GM18526 (cell line): ENCODE measurements around the gene GGA1.

Experiments
- POLR2A ChIP-seq: IDR thresholded peaks from 3 replicates; pipeline ENCODE4 v1.6.1; 2011; ENCODE audit not compliant: insufficient read length; ENCODE audit errors: extremely low read depth

Gene GGA1

DNA sequence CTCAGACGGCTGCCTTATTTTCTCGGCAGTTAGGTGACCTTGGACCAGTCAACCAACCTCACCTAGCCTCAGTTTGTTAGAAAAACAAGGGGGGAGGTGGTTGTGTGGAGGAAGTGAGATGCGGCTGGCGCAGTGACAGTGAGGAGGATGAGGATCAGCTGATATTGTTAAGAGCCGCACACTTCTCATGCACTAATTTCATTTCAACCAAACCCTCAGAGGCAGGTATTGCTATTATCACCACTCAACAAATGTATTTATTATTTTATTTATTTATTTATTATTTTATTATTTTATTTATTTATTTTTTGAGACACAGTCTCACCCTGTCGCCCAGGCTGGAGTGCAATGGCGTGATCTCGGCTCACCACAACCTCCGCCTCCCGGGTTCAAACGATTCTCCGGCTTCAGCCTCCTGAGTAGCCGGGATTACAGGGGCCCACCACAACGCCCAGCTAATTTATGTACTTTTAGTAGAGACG, 68.9 kb downstream of the GGA1 start:
- no peak for TF ChIP-seq POLR2A

DNA sequence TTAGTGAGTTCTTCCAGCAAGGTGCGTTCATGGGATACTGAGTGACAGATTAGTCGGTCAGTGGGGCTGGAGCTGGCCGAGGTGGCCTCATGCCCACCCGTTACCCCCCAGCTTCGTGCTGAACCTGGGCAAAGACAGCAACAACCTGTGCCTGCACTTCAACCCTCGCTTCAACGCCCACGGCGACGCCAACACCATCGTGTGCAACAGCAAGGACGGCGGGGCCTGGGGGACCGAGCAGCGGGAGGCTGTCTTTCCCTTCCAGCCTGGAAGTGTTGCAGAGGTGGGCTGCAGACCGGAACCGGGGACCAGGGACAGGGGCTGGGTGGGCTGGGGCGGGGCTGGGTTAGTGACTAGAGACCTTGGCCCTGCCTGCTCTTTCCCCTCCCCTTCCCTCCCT, 69.7 kb downstream of the GGA1 start:
- no peak for TF ChIP-seq POLR2A

DNA sequence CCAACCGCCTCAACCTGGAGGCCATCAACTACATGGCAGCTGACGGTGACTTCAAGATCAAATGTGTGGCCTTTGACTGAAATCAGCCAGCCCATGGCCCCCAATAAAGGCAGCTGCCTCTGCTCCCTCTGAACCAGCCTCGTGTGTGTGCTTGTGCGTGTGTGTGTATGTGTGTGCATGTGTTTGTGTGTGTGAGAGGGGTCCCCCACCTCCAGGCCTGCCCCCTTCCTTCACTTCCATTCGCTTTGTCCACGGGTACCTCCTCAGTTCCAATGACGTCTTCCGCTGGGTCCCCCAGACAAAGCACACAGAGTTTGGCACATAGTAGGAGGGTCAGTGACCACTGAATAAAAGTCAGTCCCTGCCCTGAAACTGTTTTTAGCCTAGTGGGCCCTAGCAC, 71.0 kb downstream of the GGA1 start:
- no peak for TF ChIP-seq POLR2A

DNA sequence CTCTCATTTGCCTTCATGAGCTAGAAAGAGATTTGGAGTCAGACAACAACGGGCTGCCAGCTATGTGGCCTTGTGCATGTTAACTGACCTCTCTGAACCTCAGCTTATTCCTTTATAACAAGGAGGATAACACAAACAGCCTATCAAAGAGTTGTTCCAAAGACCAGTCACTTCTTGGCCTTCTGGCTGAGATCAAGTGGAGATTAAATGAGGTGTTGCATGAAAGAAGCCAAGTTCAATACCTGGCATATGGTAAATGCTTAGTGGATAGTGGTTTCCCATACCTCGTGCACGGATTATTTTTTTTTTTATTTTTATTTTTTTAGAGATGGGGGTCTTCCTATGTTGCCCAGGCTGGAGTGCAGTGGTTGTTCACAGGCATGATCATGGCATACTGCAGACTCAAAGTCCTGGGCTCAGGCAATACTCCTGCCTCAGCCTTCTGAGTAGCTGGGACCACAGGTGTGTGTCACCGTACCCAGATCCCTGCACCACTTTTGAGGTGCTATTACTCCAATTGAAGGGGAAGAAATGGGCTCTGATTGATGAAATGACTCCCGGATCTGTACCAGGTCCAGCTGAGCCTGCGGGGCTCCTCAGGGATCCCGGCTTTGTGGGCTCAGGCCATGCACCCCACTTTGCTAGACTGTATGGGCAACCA, 71.7 kb downstream of the GGA1 start:
- TF ChIP-seq POLR2A, result no peak

DNA sequence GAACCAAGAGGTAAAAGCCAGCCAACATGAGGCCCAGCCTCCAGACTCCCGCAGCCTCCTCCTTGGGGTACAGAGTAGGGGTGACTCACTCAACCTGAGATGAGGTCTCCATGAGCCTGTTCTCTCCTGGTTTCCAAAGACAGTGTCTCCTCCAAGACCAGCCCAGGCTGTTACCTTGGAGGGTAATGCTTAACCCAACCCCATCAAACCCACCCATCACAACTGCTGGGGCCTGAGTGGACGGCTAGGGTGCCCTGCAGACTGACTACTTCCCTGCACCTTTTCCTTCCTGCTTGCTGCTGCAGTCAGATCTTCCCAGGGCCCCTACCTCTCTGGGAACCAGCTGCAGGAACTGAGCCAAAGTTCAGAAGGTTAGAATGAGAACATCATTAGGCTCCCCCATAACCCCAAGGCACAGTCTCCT, 72.4 kb downstream of the GGA1 start:
- TF ChIP-seq POLR2A, result no peak

DNA sequence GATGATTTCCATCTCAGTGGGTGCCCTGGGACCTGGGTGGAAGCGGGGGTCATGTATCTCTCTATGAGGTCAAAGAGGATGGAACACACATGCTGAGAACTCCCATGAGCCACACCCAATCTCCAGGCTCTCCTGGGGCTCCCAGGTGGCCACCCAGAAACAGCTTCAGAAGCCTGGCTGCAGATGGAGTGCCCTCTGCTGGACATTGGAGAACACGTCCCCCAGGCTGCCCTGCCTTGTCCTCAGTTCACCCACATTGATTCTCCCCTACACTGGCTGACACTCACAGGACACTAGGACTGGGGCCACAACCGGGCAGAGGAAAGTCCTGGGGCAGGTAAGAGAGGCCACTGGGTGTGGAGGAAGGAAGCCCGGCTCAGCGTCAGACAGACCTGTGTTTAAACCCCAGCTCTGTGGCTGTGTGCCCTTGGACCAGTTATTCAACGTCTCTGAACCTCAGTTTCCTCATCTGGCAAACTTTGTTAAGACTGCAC, 73.0 kb downstream of the GGA1 start:
- no peak for TF ChIP-seq POLR2A
